GM06990 (cell line): ENCODE results near the gene CHST14.
"Not testable (repeated sequence)": the region's sequence is repeated elsewhere in the genome, so short reads cannot be mapped to it uniquely, and the experiment has no call there.

Source experiments
- DNase-seq: peaks from one replicate; pipeline ENCODE4 v3.0.0-alpha.2; 2011; ENCODE audit not compliant: insufficient read length; ENCODE audit errors: extremely low read depth
- H3K27me3 ChIP-seq: replicated peaks from 2 replicates; pipeline ENCODE4 v1.6.0; 2011; ENCODE audit warnings: low read length; ENCODE audit not compliant: control insufficient read depth, insufficient read depth
- H3K36me3 ChIP-seq: 2 replicates; pipeline ENCODE4 v1.5.1; 2011; ENCODE audit warnings: low read length; ENCODE audit not compliant: control insufficient read depth, insufficient read depth
- H3K4me3 ChIP-seq: replicated peaks from 2 replicates; pipeline ENCODE4 v1.5.1; 2011; ENCODE audit warnings: low read depth, mild to moderate bottlenecking, control low read depth, low read length
- TF ChIP-seq, protein P1 (sequence below): IDR thresholded peaks from 2 replicates; pipeline ENCODE4 v1.5.1; 2011; ENCODE audit warnings: low read length, control low read depth, mild to moderate bottlenecking, inconsistent platforms; ENCODE audit not compliant: insufficient read depth, poor library complexity, severe bottlenecking

Gene CHST14

DNA sequence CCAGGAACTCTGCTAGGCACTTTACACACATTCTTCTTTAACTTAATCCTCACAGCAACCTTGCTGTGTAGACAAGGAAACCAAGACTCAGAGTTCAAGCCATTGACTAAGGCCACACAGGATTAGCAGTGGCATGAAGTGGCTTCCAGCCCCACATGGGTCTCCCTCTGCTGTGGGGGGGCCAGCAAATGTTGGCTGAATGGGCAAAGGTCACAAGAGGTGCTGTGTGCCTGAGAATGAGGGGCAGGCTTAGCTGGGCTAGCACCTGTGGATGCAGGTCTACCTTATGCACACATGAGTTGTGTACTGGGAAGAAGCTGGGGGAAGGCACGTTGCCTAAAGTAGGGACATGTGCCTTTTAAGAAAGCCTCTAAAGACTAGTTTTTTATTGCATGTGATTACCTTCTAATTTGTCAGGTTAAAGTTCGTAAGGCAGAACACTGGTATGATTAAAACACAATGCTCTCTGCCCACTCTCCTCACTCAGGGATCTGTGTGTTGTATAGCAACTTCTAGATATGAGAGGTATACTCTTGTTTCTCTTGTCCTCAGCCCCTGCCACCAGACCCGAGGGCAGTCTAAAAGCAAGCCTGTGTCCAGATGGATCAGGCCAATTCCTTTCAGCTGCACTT, 19.1 kb upstream of the CHST14 start:
- no peak overlapping the region for H3K4me3 ChIP-seq
- TF ChIP-seq, protein P1, sequence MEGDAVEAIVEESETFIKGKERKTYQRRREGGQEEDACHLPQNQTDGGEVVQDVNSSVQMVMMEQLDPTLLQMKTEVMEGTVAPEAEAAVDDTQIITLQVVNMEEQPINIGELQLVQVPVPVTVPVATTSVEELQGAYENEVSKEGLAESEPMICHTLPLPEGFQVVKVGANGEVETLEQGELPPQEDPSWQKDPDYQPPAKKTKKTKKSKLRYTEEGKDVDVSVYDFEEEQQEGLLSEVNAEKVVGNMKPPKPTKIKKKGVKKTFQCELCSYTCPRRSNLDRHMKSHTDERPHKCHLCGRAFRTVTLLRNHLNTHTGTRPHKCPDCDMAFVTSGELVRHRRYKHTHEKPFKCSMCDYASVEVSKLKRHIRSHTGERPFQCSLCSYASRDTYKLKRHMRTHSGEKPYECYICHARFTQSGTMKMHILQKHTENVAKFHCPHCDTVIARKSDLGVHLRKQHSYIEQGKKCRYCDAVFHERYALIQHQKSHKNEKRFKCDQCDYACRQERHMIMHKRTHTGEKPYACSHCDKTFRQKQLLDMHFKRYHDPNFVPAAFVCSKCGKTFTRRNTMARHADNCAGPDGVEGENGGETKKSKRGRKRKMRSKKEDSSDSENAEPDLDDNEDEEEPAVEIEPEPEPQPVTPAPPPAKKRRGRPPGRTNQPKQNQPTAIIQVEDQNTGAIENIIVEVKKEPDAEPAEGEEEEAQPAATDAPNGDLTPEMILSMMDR, result no peak

DNA sequence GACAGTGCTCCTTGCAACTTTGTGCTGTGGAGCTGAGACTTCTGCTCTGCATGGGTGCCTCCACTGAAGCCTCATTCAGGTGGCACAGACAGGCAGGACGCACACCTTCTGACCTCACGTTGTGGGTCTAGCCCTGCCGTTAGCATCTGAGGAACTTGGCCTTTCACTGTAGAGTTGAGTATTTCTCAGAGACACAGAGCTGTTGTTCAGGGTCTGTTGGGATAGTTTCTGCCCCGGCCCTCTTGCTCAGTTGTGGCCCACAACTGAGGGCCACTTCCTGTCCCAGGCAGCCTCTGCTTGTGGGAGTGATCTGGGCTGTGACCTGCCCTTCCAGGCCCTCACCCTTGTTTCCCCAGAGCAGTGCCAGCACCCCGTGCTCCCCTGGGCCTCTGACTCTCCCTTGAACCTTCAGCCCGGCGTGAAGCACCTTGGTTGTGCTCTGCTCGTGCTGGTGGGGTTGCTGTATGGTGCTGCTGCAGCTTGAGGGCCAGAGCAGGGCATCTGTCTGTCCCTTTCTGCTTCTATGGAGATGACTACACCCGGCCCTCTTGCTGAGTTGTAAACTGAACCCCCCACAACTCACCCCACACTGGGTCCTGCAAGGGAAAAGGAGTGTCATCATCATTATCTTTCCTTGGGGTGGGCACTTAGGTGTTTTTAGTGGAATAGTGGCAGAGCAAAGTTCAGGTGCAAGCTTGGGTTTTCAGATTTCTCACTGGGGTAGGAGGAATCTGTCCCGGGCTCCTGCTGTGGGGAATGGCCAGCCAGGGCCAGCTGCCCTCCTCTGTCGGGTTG, 18.3 kb upstream of the CHST14 start:
- no peaks in the 10 kb centered on the region for H3K27me3 ChIP-seq
- DNase-seq, result no peak
- TF ChIP-seq, protein P1, result no peak
- H3K4me3 ChIP-seq, result no peak overlapping the region
- H3K36me3 ChIP-seq, result no peaks in the 10 kb centered on the region; the same call in 1 of the 2 replicates

More for the DNA sequence above, 19.1 kb upstream of the CHST14 start:
- DNase-seq, result no peak
- Histone ChIP-seq H3K27me3 (no peaks in the 10 kb centered on the region), H3K36me3 (no peaks in the 10 kb centered on the region; the same call in 1 of the 2 replicates)

DNA sequence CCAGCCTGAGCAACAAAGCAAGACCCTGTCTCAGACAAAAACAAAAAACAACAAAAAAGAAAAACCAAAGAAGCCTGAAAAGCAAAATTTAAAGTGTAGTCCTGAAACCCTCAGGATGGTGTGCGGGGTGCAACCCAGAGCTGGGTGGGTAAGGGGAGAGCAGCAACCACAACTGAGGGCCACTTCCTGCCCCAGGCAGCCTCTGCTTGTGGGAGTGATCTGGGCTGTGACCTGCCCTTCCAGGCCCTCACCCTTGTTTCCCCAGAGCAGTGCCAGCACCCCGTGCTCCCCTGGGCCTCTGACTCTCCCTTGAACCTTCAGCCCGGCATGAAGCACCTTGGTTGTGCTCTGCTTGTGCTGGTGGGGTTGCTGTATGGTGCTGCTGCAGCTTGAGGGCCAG, 16.8 kb upstream of the CHST14 start:
- not testable (repeated sequence) for DNase-seq, H3K4me3 ChIP-seq, H3K27me3 ChIP-seq, H3K36me3 ChIP-seq

DNA sequence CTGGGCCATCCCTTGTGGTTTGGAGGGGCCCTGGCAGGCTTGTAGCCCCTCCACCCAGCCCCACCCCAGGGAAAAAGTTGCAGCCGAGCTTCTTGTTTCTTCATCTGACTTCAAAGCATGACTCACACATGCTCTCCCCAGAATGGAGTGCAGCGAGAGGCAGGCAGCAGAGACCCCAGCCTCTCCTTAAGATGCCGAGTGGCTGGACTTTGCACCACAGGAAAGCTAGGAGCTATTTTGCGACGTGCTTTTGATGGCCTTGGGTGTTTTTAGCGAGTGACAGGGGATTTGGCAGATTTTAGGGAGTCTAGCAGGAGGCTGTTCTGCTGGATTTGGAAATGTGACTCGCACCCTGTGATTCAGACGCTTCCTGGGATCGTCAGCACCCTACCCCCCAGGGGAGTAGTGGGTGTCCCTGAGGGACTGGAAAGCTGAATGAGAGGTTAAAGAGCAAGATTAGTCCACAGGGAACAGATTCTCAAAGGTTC, 15.8 kb upstream of the CHST14 start:
- no peaks in the 10 kb centered on the region for H3K27me3 ChIP-seq
- H3K36me3 ChIP-seq, result peaks cover 10% of the 10 kb centered on the region
- no peak for DNase-seq
- TF ChIP-seq, protein P1, result no peak
- no peak overlapping the region for H3K4me3 ChIP-seq

DNA sequence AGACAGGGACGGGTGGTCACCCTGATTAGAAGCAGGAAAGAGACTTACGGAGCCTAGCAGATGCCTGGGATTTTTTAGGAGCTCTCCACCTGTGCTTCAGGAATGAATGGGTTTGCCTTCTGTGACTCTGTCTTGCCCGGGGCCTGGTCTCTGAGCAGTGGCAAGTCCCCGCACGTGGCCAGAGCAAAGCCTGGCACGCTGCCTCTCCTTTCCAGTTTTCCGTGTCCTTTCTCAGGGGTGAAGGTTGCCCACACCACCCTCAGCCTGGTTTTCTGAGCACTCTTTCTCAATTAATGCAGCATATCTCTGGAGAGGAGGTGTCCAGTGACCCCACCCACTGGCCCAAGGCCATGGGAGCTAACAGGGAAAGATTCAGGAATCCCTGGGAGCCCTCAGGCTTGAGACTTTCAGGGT, 14.5 kb upstream of the CHST14 start:
- H3K4me3 ChIP-seq, result no peak overlapping the region
- H3K36me3 ChIP-seq, result peaks cover 11% of the 10 kb centered on the region
- DNase-seq, result no peak
- TF ChIP-seq, protein P1, result no peak
- no peaks in the 10 kb centered on the region for H3K27me3 ChIP-seq

DNA sequence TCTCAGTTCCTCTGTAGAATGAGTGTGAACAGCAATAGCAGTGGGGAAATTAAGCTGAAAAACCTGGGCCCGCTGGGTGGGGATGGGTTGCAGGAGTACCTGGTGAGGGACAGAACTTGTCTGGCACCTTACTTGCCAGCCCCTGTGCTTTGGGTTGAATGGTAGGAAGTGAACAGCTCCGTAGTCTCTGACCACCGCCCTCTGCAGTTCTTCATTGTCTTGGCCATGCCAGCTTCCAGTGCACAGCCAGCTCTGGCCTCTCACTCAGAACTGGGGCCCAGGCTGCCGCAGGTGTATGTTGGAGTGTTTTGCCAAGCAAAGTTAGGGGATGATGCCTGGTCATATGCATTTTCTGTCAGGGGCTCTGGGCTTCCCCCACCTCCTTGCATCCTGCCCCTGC, 14.0 kb upstream of the CHST14 start:
- no peak for DNase-seq
- no peak overlapping the region for H3K4me3 ChIP-seq

More for the DNA sequence above, 14.0 kb upstream of the CHST14 start:
- TF ChIP-seq, protein P1, result no peak
- peaks cover 11% of the 10 kb centered on the region for H3K36me3 ChIP-seq
- H3K27me3 ChIP-seq, result no peaks in the 10 kb centered on the region
